HG03442 (cell line): ENCODE data around the gene CANT1.

Source experiments
- ATAC-seq: cut with Tn5 transposase; IDR thresholded peaks from one replicate; pipeline ENCODE4 v1.9.1; 2021; ENCODE audit warnings: mild to moderate bottlenecking, moderate library complexity; ENCODE audit not compliant: unreplicated experiment

Gene CANT1

GRCh38 chr17:78981010-78981888, 28.3 kb downstream of the CANT1 start:
- ATAC-seq = no peak

GRCh38 chr17:78980624-78980972, 29.0 kb downstream of the CANT1 start:
- ATAC-seq = no peak

GRCh38 chr17:78979780-78980623, 29.6 kb downstream of the CANT1 start, which contains the start of gene LGALS3BP:
Gene LGALS3BP (minus strand): TSS chr17:78979923. CDS start chr17:78977191, 2,732 bp downstream.
- ATAC-seq = no peak

- ATAC-seq = no peak
These were observed 31.3 kb downstream of the CANT1 start for GRCh38 chr17:78977997-78978973.

- ATAC-seq = no peak
These were observed 32.0 kb downstream of the CANT1 start for GRCh38 chr17:78977681-78977943.

GRCh38 chr17:78976907-78977680, 32.5 kb downstream of the CANT1 start:
- ATAC-seq = no peak

GRCh38 chr17:78974635-78975591, 34.7 kb downstream of the CANT1 start:
- ATAC-seq = no peak

GRCh38 chr17:78973792-78974520, 35.6 kb downstream of the CANT1 start:
- no peak for ATAC-seq

GRCh38 chr17:78973196-78973595, 36.4 kb downstream of the CANT1 start:
- ATAC-seq = no peak

GRCh38 chr17:78972507-78973105, 37.0 kb downstream of the CANT1 start:
- no peak for ATAC-seq

- no peak for ATAC-seq
These were observed 37.6 kb downstream of the CANT1 start for GRCh38 chr17:78971756-78972506.

- ATAC-seq = no peak
These were observed 38.5 kb downstream of the CANT1 start for GRCh38 chr17:78970834-78971755.

GRCh38 chr17:78969865-78970264, 39.7 kb downstream of the CANT1 start:
- no peak for ATAC-seq

GRCh38 chr17:78967782-78968362, 41.7 kb downstream of the CANT1 start:
- ATAC-seq = no peak

GRCh38 chr17:78966910-78967600, 42.5 kb downstream of the CANT1 start:
- no peak for ATAC-seq
